ENCODE results near the gene LYRM1. TPM values are rescaled to one million over a fixed set of nuclear protein-coding genes. Genes with fewer than 3 reads are reported as not detected.

LYRM1 gene, protein sequence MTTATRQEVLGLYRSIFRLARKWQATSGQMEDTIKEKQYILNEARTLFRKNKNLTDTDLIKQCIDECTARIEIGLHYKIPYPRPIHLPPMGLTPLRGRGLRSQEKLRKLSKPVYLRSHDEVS
- 27.0 to 51.5 TPM (median 30.2 TPM) in 5 replicates for total RNA-seq (2022; extraction: Qiagen RNA extraction; ENCODE audit: low read depth)

DNA sequence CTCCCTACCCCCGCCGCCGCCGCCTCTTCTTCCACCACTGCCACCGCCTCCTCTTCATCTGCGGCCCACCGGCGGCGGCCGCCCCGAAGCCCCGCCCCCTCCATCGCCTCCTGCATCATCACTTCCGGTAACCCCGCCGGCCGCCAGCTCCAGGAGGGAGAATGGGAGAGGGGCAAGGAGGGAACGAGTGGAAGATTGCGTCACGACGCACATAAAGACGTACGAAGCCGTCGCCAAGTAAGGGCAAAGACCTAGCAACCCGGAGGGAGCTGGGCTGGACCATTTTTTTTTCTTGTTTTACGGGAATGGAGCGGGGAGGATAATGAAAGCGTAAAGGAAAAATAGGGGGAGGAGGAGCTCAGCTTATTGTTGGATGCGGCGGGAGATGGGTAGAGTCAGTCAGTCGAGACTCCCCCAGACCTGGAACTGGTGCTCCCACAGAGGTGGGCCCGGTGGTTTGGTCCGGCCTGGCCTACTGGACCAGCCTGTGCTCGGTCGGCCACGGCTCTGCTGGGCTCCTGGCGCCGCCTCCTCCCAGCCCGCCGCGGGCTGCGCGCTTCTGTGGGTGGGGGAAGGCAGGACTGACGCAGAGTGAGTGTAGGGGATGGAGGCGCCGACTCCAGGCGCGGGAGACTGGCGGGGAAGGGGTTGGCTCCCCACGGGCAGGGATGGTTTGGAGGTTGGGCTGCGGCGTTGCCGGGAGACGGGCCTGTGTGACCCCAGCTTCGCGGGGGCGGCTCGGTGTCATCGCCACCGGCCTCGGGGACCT, at the start of gene LYRM1, which contains the start of gene DCUN1D3:
LYRM1 (plus strand) TSS at position 473 of the 769 bp plus-strand sequence. CDS start 14,785 bp downstream, outside the sequence.
DCUN1D3 (minus strand) TSS at position 60 of the 769 bp plus-strand sequence. CDS start 37,820 bp downstream, outside the sequence.

Other genes with a start within 250 kb of the LYRM1 start
- not detected in 5 replicates for gene ACSM1, start 203.1 kb upstream of the LYRM1 start, total RNA-seq (2022; extraction: Qiagen RNA extraction; ENCODE audit: low read depth)
- gene THUMPD1, start 159.0 kb upstream of the LYRM1 start, total RNA-seq (2022; extraction: Qiagen RNA extraction; ENCODE audit: low read depth), result 17.1 to 29.5 TPM (median 23.9 TPM) in 5 replicates
- 2.8 to 6.9 TPM (median 4.1 TPM) in 5 replicates for gene ACSM3, start 136.8 kb upstream of the LYRM1 start, total RNA-seq (2022; extraction: Qiagen RNA extraction; ENCODE audit: low read depth)
- gene ERI2, start 94.3 kb upstream of the LYRM1 start, total RNA-seq (2022; extraction: Qiagen RNA extraction; ENCODE audit: low read depth), result 7.3 to 15.4 TPM (median 12.8 TPM) in 5 replicates
- 3.5 to 6.0 TPM (median 4.5 TPM) in 5 replicates for gene REXO5, start 94.2 kb upstream of the LYRM1 start, total RNA-seq (2022; extraction: Qiagen RNA extraction; ENCODE audit: low read depth)
- 5.6 to 6.9 TPM (median 6.0 TPM) in 5 replicates for gene DCUN1D3, start 413 bp upstream of the LYRM1 start, total RNA-seq (2022; extraction: Qiagen RNA extraction; ENCODE audit: low read depth)